Upper lobe of left lung (tissue), 4 donors: Measurements from ENCODE around the gene BTBD2.

ENCODE experiments used
- EP300 ChIP-seq, 4 donors: sonication (generic); formaldehyde crosslinking; IDR thresholded peaks; one replicate each; pipeline ENCODE4 v1.5.1; 2017; ENCODE audit warnings: antibody characterized with exemption in 4 of 4, control low read depth in 2 of 4
- POLR2A ChIP-seq, 4 donors: fragments of 450-650 bp; IDR thresholded peaks; one replicate each; pipeline ENCODE4 v1.5.1; 2016 to 2017; ENCODE audit warnings: antibody characterized with exemption in 4 of 4, mild to moderate bottlenecking in 2 of 4
- POLR2AphosphoS5 ChIP-seq, 2 donors: sonication (generic); formaldehyde crosslinking; IDR thresholded peaks; one replicate each; pipeline ENCODE4 v1.5.1; 2017; ENCODE audit warnings: antibody characterized with exemption in 2 of 2
- TF ChIP-seq, protein P1 (sequence below), 6 experiments: fragments of 450-650 bp in 4 of 6; fragments of 200-600 bp in 2 of 6; sonication (generic) in 2 of 6; IDR thresholded peaks; one replicate each; pipeline ENCODE4 v1.5.1; 2016 to 2019; ENCODE audit warnings: antibody characterized with exemption in 6 of 6

- TF ChIP-seq, protein P1, sequence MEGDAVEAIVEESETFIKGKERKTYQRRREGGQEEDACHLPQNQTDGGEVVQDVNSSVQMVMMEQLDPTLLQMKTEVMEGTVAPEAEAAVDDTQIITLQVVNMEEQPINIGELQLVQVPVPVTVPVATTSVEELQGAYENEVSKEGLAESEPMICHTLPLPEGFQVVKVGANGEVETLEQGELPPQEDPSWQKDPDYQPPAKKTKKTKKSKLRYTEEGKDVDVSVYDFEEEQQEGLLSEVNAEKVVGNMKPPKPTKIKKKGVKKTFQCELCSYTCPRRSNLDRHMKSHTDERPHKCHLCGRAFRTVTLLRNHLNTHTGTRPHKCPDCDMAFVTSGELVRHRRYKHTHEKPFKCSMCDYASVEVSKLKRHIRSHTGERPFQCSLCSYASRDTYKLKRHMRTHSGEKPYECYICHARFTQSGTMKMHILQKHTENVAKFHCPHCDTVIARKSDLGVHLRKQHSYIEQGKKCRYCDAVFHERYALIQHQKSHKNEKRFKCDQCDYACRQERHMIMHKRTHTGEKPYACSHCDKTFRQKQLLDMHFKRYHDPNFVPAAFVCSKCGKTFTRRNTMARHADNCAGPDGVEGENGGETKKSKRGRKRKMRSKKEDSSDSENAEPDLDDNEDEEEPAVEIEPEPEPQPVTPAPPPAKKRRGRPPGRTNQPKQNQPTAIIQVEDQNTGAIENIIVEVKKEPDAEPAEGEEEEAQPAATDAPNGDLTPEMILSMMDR (IDR thresholded peaks at IDR 0.05): no peak
- no peak for TF ChIP-seq EP300 (IDR thresholded peaks at IDR 0.05)
- no peak for TF ChIP-seq POLR2AphosphoS5 (IDR thresholded peaks at IDR 0.05)
- no peak for TF ChIP-seq POLR2A (IDR thresholded peaks at IDR 0.05)
Measured at GRCh38 chr19:1998712-1999708, 16.5 kb downstream of the BTBD2 start.
